Fibroblast of lung (primary cell): ENCODE data around the gene ADAMTSL1. TPM values are rescaled to one million over a fixed set of nuclear protein-coding genes. Genes with fewer than 3 reads are reported as not detected.

Experiments
- DNase-seq, 2 donors: peaks; one replicate each; pipeline versions ENCODE4 v3.0.0 to v3.0.0-alpha.2; 2010; ENCODE audit warnings: low read depth in 2 of 2
- H2AFZ ChIP-seq: 2 replicates; pipeline ENCODE4 v1.5.1; 2012; ENCODE audit warnings: low read length, control low read depth, inconsistent platforms
- H3K27ac ChIP-seq: 2 replicates; pipeline ENCODE4 v1.5.1; 2011; ENCODE audit warnings: low read length, control low read depth; ENCODE audit not compliant: insufficient read depth
- H3K27me3 ChIP-seq: 2 replicates; pipeline ENCODE4 v1.5.1; 2011; ENCODE audit warnings: mild to moderate bottlenecking, low read length; ENCODE audit not compliant: control insufficient read depth, insufficient read depth
- H3K36me3 ChIP-seq: 2 replicates; pipeline ENCODE4 v1.5.1; 2011; ENCODE audit warnings: low read length; ENCODE audit not compliant: control insufficient read depth, insufficient read depth
- H3K4me1 ChIP-seq: 2 replicates; pipeline ENCODE4 v1.5.1; 2011; ENCODE audit warnings: low read length; ENCODE audit not compliant: control insufficient read depth, insufficient read depth; ENCODE audit errors: extremely low read depth
- H3K4me2 ChIP-seq: 2 replicates; pipeline ENCODE4 v1.5.1; 2011; ENCODE audit warnings: low read length, control low read depth; ENCODE audit not compliant: insufficient read depth; ENCODE audit errors: extremely low read depth
- H3K4me3 ChIP-seq, 4 experiments: fragments of 200-600 bp in 1 of 4; sonication (generic) in 1 of 4; replicated peaks in 1 of 4; 2 replicates each; pipeline ENCODE4 v1.5.1; 2011 to 2016; ENCODE audit warnings: low read length in 4 of 4, low read depth in 3 of 4, mild to moderate bottlenecking in 3 of 4, control low read depth in 2 of 4, inconsistent platforms in 1 of 4, mixed read lengths in 1 of 4; ENCODE audit not compliant: insufficient read depth in 1 of 4; ENCODE audit errors: control extremely low read depth in 1 of 4
- H3K79me2 ChIP-seq: 2 replicates; pipeline ENCODE4 v1.5.1; 2012; ENCODE audit warnings: mild to moderate bottlenecking, low read length, inconsistent platforms; ENCODE audit not compliant: control insufficient read depth, insufficient read depth
- H3K9ac ChIP-seq: 2 replicates; pipeline ENCODE4 v1.5.1; 2011; ENCODE audit warnings: mild to moderate bottlenecking, low read length, control low read depth; ENCODE audit not compliant: insufficient read depth
- H3K9me3 ChIP-seq: 2 replicates; pipeline ENCODE4 v1.5.1; 2012; ENCODE audit warnings: low read depth, low read length; ENCODE audit not compliant: control insufficient read depth, insufficient read depth
- H4K20me1 ChIP-seq: 2 replicates; pipeline ENCODE4 v1.5.1; 2011; ENCODE audit warnings: low read length; ENCODE audit not compliant: control insufficient read depth, insufficient read depth; ENCODE audit errors: extremely low read depth
- CTCF ChIP-seq, 2 donors: IDR thresholded peaks in 1 of 2; conservative IDR thresholded peaks in 1 of 2; 1 replicate in 1 of 2; 2 replicates in 1 of 2; pipeline ENCODE4 v1.5.1; 2011 to 2012; ENCODE audit warnings: low read length in 2 of 2, control low read depth in 1 of 2, inconsistent platforms in 1 of 2, low read depth in 1 of 2, mild to moderate bottlenecking in 1 of 2
- EZH2 ChIP-seq: IDR thresholded peaks from 2 replicates; pipeline ENCODE4 v1.5.1; 2012; ENCODE audit warnings: low read length, control low read depth, mild to moderate bottlenecking; ENCODE audit errors: missing control alignments
- polyA plus RNA-seq, 2 donors: library from polyadenylated mRNA; depleted of rRNA in 1 of 2; stranded (reverse) in 1 of 2; unstranded in 1 of 2; fragments of >200 nt; gene quantifications; 2 replicates each; pipeline ENCODE4 v1.2.1, GENCODE V29; 2011 to 2012; ENCODE audit warnings: missing spikeins in 1 of 2
- total RNA-seq: library from RNA; depleted of rRNA; stranded (reverse); fragments of >200 nt; gene quantifications from 2 replicates; pipeline ENCODE4 v1.2.1, GENCODE V29; 2014

ADAMTSL1 gene
- total and polyA plus RNA-seq, 2 donors (not counting 1 experiment from before 2014, with no cell fraction given): 19.3 to 27.9 TPM

- TF ChIP-seq EZH2 (no peak), CTCF (conservative IDR thresholded peaks at IDR 0.05 in 1 of 2, IDR thresholded peaks at IDR 0.05 in 1 of 2; ENCODE audit: low read depth in 1 of 2, low read length in 2 of 2) (no peak)
- no peak overlapping the region for H3K4me2 ChIP-seq
- H4K20me1 ChIP-seq: no peaks in the 10 kb centered on the region
- no peaks in the 10 kb centered on the region for H3K36me3 ChIP-seq
- H3K4me1 ChIP-seq: no peaks in the 10 kb centered on the region
- H3K9me3 ChIP-seq: no peaks in the 10 kb centered on the region
- H3K27me3 ChIP-seq: no peaks in the 10 kb centered on the region
- H3K27ac ChIP-seq: no peak overlapping the region
- no peak overlapping the region for H3K9ac ChIP-seq
- DNase-seq: peak in 1 of 2 donors; percentile 19
- H3K4me3 ChIP-seq: no peak overlapping the region
- no peak overlapping the region for H2AFZ ChIP-seq
- H3K79me2 ChIP-seq: no peaks in the 10 kb centered on the region
Observed at GRCh38 chr9:18739127-18739526, 265.2 kb downstream of the ADAMTSL1 start.

GRCh38 chr9:18739641-18740318 is 265.8 kb downstream of the ADAMTSL1 start:
- Histone ChIP-seq H3K79me2 (no peaks in the 10 kb centered on the region), H4K20me1 (no peaks in the 10 kb centered on the region), H3K4me1 (no peaks in the 10 kb centered on the region), H3K36me3 (no peaks in the 10 kb centered on the region), H3K27ac (no peak overlapping the region), H2AFZ (no peak overlapping the region), H3K4me3 (no peak overlapping the region), H3K9me3 (no peaks in the 10 kb centered on the region), H3K9ac (no peak overlapping the region), H3K27me3 (no peaks in the 10 kb centered on the region), H3K4me2 (no peak overlapping the region)
- no peak for DNase-seq
- TF ChIP-seq EZH2: no peak

DNA sequence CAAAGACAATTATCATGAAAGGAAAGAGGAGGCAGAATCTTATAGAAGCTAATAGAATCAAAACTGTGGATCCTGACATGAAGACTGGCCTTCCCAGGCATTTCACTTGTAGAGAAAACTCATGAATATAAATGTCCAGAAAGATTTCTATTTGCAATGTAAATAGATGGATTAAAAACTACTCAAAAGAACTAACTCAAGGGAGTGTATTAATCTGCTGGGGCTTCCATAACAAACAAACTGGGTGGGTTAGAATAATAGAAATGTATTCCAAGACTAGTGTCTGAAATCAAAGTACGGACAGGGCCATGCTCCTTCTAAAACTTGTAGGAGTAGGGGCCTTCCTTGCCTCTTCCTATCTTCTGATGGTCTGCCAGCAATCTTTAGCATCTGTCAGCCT is 267.4 kb downstream of the ADAMTSL1 start:
- H2AFZ ChIP-seq: no peak overlapping the region

More for the DNA sequence above, 267.4 kb downstream of the ADAMTSL1 start:
- H3K79me2 ChIP-seq: no peaks in the 10 kb centered on the region
- no peak for DNase-seq
- no peak overlapping the region for H3K27ac ChIP-seq
- no peak for TF ChIP-seq CTCF (conservative IDR thresholded peaks at IDR 0.05 in 1 of 2, IDR thresholded peaks at IDR 0.05 in 1 of 2; ENCODE audit: low read depth in 1 of 2, low read length in 2 of 2)
- TF ChIP-seq EZH2: no peak
- no peaks in the 10 kb centered on the region for H4K20me1 ChIP-seq
- no peak overlapping the region for H3K9ac ChIP-seq
- no peaks in the 10 kb centered on the region for H3K9me3 ChIP-seq
- no peaks in the 10 kb centered on the region for H3K4me1 ChIP-seq
- H3K4me2 ChIP-seq: no peak overlapping the region
- H3K27me3 ChIP-seq: no peaks in the 10 kb centered on the region
- no peaks in the 10 kb centered on the region for H3K36me3 ChIP-seq
- H3K4me3 ChIP-seq: no peak overlapping the region
